ENCODE results near the gene DAG1.
"Not testable (repeated sequence)": the region's sequence is repeated elsewhere in the genome, so short reads cannot be mapped to it uniquely, and the experiment has no call there.

DNA sequence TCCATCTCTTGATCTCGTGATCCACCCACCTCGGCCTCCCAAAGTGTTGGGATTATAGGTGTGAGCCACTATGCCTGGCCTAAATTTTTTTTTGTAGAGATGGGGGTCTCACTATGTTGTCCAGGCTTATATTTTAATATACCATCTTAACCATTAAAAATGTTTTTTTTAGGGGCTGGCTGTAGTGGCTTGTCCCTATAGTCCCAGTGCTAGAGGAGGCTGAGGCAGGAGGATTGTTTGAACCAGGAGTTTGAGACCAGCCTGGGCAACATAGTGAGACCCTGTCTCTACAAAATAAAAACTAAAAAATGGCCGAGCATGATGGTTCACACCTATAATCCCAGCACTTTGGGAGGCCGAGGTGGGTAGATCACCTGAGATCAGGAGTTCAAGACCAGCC, 26.8 kb downstream of the DAG1 start:
- TF ChIP-seq, protein P1, sequence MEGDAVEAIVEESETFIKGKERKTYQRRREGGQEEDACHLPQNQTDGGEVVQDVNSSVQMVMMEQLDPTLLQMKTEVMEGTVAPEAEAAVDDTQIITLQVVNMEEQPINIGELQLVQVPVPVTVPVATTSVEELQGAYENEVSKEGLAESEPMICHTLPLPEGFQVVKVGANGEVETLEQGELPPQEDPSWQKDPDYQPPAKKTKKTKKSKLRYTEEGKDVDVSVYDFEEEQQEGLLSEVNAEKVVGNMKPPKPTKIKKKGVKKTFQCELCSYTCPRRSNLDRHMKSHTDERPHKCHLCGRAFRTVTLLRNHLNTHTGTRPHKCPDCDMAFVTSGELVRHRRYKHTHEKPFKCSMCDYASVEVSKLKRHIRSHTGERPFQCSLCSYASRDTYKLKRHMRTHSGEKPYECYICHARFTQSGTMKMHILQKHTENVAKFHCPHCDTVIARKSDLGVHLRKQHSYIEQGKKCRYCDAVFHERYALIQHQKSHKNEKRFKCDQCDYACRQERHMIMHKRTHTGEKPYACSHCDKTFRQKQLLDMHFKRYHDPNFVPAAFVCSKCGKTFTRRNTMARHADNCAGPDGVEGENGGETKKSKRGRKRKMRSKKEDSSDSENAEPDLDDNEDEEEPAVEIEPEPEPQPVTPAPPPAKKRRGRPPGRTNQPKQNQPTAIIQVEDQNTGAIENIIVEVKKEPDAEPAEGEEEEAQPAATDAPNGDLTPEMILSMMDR (IDR thresholded peaks at IDR 0.05 in 8 of 11, conservative IDR thresholded peaks at IDR 0.05 in 3 of 11), result not testable (repeated sequence)
- not testable (repeated sequence) for TF ChIP-seq POLR2A, POLR2AphosphoS5 (IDR thresholded peaks at IDR 0.05)
